K562 treated with DMSO at 1 percent for 24 hours (cell line): Measurements from ENCODE around the gene NR2E3. TPM values are rescaled to one million over a fixed set of nuclear protein-coding genes. Genes with fewer than 3 reads are reported as not detected.

Experiments
- total RNA-seq: library from RNA; unstranded; fragments of 300-600 nt; gene quantifications from 2 replicates; pipeline ENCODE4 v1.2.3, GENCODE V29; 2022; ENCODE audit warnings: low read depth; ENCODE audit not compliant: insufficient read depth

Gene NR2E3
- not detected in 2 replicates for total RNA-seq

GRCh38 chr15:71810256-71811035 is at the start of gene NR2E3:
NR2E3 (plus strand) TSS chr15:71810554; CDS start chr15:71810744, 190 bp downstream.

